Ramos (cell line): ENCODE data around the gene ABCD1.
"Not testable (repeated sequence)": the region's sequence is repeated elsewhere in the genome, so short reads cannot be mapped to it uniquely, and the experiment has no call there.

Experiments used
- in situ Hi-C: fragments of 300-500 bp; cut with MboI; formaldehyde crosslinking; loops from one replicate; pipeline ENCODE4 v1.14.3; 2022; ENCODE audit warnings: low sequenced_read_pairs; ENCODE audit not compliant: unreplicated experiment

ABCD1 gene

DNA sequence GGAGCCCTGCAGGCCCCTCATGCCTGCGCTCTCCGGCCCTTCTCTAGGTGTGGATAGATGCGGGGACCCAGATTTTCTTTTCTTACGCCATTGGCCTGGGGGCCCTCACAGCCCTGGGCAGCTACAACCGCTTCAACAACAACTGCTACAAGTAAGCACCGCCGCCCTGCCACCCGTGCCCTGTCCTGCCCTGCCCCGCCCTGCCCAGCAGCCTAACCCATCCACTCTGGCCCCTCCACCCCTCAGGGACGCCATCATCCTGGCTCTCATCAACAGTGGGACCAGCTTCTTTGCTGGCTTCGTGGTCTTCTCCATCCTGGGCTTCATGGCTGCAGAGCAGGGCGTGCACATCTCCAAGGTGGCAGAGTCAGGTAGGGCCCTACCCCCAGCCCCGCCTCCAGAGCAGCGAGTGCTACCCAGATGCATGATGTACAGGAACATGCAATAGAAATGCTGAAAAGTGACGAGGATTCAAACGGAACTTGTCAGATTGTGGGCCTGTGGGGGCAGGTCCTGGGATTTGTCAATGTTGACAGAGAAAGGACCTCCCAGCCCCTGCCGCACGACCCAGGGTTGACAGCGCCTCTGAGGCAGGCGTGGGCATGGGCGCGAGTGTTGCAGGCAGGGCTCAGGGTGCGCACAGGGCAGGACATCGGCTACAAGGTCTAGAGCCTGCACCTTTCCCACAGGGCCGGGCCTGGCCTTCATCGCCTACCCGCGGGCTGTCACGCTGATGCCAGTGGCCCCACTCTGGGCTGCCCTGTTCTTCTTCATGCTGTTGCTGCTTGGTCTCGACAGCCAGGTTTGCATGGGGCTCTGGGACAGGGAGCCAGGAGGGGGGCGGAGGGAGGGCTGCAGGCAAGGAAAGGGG lies 31.2 kb upstream of the ABCD1 start:
- in situ Hi-C loops = no loop called here

DNA sequence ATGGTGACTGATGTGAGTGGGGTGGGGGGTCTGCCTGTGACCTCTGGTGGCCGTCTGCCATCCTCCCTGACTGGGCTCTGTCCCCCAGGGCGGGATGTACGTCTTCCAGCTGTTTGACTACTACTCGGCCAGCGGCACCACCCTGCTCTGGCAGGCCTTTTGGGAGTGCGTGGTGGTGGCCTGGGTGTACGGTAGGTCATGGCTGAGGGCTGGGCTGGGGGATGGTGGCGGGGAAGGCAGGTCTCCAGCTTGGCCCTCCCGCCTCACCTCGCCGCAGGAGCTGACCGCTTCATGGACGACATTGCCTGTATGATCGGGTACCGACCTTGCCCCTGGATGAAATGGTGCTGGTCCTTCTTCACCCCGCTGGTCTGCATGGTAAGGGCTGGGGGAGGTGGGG lies 30.4 kb upstream of the ABCD1 start:
- in situ Hi-C loops = not testable (repeated sequence)

DNA sequence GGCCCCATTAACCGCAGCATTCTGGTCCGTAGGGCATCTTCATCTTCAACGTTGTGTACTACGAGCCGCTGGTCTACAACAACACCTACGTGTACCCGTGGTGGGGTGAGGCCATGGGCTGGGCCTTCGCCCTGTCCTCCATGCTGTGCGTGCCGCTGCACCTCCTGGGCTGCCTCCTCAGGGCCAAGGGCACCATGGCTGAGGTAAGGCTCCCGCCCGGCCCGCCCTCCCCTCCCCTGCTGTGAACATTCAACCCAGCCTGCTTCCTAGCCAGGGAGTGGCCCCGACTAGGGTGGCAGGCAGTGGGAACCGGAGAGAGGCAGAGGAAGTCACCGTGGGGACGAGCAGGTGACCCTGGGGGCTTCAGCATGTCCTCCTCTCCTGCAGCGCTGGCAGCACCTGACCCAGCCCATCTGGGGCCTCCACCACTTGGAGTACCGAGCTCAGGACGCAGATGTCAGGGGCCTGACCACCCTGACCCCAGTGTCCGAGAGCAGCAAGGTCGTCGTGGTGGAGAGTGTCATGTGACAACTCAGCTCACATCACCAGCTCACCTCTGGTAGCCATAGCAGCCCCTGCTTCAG lies 29.9 kb upstream of the ABCD1 start:
- in situ Hi-C loops = no loop called here

DNA sequence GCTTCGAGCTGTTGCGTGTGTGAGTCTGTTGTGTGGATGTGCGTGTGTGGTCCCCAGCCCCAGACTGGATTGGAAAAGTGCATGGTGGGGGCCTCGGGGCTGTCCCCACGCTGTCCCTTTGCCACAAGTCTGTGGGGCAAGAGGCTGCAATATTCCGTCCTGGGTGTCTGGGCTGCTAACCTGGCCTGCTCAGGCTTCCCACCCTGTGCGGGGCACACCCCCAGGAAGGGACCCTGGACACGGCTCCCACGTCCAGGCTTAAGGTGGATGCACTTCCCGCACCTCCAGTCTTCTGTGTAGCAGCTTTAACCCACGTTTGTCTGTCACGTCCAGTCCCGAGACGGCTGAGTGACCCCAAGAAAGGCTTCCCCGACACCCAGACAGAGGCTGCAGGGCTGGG lies 28.6 kb upstream of the ABCD1 start:
- in situ Hi-C loops = no loop called here

DNA sequence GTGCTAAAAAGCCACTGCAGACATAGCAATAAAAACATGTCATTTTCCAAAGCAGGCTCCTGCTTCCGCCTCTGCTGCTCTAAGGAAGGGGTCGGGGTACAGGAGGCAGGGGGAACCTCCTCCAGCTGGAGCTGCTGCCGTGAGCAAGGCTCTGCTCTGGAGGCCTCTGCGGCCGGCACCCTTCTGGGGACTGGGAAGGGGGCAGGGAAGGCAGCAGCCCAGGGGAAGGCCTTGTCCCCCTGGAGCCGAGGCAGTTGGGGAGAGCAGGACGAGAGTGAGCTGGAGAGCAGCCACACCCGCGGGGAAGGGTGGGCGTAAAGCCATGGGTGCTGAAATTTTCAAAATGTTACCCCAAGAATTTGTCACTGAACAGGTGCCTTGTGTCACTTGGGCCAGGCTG lies 28.1 kb upstream of the ABCD1 start:
- in situ Hi-C loops = not testable (repeated sequence)

DNA sequence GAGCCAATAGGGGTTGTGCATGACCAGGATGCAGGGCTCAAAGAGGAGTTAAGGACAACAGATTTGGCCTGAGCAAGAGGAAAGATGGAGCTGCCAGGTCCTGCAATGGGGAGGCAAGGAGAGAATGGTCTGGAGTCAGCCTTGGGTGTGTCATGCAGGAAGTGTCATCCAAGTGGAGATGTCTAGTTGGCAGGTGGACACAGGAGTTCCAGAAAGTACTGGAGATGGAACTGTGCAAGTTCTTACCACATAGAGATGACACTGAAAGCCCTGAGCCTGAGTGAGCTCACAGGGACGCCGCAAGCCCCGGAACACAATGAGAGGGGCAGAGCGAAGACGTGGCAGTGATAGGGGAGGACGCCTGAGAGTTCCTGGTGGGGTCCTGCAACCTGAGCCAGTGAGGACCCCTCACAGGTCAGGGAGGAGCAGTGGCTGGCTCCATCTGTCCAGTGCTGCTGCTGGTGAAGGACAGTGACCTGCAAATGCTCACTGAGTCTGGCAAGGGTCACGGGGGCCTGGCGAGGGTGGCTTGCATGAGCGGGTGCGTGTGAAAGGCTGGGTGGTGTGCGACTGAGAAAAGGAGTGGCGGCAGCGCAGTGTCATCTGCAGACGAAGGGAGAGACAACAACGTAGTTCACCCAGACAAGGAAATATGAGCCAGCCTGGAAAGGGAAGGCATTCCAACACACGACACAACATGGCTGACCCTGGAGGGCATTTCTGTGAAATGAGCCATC lies 27.5 kb upstream of the ABCD1 start:
- in situ Hi-C loops = not testable (repeated sequence)

DNA sequence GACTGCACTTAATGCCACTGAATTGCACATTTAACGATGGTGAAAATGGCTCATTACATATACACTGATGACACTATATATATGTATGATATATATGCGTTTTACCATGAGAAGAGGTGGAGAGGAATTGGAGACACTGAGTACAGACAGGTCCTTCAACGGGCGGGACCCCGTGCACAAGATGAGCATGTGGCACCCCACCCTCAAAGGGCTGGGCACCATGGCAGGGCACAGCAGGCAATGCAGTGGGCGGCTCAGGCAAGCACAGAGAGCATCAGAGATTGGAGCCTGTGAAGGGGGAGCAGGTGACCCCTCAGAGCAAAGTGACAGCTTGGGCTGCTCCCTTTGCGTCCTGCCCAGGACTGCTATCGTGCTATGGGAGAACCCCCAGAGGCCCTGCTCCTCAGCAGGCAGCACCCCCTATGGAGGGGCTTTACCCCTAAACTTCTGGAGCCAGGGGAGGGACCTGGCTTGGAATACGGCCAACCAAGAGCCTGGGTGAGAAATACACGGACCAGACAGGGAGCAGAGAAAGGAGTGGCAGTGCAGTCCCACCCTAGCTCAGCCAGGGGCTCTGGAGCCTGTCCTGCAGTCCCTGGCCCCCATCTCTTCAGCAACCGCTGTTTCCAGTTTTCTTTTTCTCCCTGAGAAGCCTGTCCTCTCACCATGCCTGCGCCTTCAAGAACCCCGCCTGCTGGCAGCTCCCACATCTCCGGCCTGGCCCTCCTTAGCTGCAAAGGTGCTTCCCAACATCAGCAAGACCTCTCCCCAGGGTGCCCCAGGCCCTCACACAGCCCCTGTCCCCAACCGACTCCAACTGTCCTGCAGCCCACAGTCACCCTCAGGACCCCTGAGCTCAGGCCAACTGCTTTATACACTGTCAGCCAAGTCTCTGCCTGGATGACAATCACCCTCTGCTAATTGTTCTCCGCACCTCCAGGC lies 26.5 kb upstream of the ABCD1 start:
- in situ Hi-C loops = no loop called here

DNA sequence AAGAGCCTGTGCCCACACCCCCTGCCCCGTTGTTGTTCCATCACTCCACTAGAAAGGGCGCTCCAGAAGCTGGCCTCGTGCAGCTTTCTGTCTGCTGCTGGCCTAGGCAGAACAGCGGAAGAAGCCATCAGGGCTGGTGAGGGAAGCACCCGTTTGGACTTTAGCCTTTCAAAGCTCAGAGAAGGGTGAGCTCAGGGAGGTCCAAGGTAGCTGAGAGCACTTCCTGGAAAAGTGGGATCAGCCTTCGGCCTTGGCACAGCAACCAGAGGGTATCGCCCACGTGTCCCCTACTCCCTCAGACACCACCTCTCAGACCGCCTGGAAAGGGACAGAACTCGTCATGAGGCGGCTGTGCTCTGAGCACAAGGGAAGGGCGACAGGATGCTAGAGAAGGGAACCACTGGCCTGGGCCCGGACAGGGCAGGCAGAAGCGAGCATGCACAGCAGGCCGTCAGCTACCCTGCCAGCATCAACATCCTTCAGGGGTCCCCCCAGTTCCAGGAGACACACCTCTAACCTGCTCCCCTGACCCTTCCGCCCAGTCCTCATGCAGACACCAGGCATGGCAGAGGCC lies 25.4 kb upstream of the ABCD1 start:
- in situ Hi-C loops = not testable (repeated sequence)

DNA sequence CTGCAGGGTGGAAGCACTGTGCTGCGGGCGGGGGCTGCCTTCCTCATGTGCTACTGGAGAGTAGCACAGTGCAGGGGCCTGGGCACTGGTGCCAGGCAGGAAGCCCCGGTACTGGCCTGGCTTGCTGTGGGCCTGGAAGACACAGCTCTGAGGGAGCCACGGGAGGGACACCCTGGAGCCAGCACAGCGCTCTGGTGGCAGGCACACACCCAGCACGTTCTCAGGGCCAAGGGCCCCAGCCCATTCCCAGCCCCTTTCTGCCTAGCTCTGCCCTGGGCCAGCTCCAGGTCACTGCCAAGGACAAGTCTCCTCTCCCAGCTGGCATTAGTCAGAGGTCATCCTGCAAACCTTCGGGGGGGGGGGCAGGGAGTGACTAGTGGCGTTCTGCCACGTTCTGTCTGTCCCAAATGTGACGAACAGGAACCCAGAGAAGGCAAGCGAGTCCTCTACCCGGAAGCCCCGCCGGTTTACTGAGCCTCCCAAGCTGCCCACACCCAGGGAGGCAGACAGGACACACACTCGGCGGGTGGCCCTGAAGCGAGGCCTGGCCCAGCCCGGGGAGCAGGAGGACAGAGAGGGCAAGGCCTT lies 24.8 kb upstream of the ABCD1 start:
- in situ Hi-C loops = not testable (repeated sequence)

DNA sequence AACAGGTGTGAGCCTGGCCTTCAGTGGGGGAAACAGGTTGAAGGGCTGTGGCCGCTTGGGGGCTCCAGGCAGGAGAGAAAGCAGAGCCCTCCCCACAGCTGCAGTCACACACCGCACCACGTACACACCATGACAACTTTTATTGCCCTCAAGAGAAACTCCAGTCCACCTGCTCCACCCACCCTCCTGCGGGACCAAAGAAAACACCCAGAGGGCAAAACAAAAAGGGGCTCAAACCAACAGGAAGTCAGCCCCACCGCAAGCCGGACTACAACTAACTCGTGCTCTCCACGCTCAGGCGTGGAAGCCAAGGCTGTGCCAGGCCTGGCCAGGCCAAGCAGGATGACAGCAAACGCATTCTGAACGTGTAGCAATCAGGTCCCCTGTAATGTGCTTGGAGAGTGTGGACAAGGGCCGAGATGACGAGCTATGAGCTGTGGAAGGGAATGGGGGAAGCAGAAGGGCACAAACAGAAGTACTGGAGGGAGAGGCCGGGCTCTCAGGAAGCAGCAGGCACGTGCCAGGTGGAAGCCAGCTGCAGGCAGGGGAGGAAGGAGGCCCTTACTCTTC lies 24.2 kb upstream of the ABCD1 start:
- in situ Hi-C loops = no loop called here

DNA sequence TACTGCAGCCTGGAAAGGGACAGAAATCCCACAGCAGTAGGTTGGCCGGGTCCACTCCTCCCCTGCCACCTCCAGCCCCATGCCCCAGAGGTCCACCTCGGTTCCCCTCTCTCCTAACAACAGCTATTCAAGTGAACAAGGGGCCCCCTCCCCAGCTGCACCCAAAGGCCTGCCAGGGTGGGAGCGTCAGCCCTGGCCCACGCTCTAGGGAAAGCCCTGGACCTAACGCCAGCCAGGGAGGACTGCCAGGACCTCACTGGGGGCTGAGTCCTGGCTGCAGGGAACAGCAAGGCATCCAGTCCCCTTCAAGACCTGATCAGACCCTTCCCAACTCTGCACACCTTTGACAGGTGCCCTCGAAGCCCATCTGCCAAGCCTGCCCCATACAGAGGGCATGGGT lies 23.7 kb upstream of the ABCD1 start:
- in situ Hi-C loops = no loop called here

DNA sequence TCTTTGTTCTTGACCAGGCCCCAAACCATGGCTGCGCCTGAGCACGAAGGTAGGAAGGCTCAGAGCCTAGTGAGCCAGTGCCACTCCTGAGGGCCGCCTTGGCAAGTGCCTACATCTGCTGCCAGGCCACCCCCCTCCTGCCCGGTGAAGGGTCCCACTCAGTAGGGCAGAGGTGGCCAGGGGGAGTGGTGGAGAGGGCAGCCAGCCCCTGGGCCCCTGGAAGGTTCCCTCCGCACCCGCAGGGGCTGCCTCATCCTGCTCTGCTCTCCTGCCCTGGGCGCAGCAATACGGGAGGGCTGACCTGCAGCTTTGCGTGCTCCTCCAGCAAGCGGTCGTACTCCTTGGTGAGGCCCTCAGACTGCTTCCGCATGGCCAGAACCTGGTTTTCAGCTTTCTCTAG lies 22.9 kb upstream of the ABCD1 start:
- in situ Hi-C loops = no loop called here

DNA sequence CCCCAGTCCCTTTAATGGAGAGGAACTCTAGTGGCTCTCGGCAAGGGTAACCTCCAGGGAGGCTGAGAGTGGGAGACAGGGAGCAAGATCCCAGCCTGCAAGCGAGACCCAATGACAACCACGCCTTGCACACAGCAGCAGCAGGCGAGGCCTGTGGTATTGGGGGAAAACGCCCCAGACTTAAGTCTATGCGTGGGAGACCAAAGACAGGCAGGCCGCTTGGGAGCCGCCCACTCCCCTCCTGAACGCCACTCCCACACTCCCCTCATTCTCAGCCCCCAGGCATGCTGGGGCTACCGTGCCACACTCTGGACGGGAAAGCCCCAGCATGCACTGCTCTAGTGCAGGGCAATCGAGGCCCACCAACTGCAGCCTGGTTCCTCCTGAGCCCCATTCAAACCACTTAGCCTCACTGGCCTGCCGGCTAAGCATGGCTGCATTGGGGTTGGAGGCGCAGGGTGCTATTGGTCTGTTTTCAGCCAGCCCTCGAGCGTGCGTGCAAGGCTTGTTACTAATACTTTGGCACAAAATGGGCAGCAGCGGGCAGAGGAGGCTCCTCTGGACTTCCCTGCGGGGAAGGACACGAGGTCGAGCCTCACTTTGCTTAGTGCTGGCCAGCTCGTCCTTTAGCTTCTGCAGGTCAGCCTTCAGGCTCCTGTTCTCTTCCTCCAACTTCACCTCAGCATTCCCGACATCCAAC lies 22.2 kb upstream of the ABCD1 start:
- in situ Hi-C loops = no loop called here

DNA sequence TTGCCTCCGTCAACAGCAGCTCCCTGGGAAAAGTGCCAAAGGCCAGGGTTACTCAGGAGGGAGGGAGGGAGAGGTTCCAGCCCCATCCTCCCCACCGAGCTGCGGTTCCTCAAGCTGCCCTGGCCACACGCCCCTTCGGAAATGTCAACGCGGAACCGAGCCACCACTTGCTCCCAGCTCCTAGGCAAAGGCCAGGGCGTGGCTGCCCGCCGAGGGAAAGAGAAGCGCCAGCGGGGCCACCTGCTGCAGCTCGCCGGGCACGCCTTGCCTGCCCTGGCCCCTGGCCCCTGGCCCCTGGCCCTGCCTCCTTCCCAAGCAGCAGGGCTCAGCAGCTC lies 21.7 kb upstream of the ABCD1 start:
- in situ Hi-C loops = no loop called here

DNA sequence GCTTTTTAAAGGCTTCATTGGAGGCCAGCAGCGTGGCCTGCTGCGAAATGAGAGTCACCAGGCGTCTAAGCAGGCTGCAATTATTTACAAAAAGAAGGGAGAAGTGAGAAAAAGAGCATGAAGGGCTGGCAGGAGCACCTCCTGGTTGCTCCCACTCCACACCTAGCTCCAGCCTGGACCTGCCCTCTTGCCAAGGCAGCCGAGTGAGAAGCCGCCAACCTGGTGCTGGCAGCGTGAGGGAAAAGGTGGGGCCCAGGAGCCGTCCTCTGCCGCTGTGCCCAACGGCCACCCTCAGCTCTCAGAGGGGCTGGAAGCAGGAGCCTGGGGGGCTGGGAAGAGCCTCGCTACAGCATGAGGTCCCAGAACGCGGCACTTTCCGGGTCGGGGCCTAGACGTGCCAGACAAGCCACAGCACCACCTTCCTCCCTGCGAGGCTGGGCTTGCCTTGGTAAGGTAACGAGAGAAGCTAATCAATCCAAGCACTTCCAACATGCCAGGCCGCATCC lies 20.6 kb upstream of the ABCD1 start:
- in situ Hi-C loops = no loop called here

DNA sequence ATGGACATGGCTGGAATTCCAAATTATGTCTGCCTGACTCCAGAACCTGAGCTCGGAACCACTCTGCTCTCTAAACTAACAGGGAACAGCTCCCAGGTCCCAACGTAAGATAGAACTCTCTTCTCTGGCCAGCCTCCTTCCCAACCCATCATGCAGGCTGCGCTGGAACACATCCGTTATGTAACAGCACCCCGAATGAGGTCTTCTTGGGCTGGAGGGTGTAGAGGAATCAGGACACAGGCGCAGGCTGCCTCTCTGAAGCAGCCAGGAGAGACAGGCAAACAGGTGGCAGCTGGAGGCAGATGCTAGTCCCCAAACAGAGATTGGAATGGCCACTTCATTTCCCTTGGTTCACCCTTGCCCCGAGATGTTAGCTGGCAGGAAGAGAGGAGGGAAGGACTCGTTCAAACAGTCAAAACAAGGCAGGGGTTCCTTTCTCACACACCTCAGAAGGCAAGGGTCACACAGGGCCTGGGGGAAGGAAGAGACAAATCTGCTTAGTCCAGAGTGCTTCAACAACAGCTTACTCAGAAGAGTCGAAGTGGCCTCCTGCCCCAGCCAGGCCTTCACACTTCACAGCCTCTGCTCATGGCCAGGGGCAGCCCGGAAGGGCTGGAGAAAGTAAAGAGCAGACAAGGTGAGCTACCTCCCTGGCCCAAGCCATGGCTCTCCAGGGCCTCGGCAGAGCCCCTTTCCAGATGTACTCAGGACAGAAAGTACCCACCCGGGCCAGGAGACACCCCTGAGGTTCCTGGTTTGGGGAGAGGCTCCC lies 19.8 kb upstream of the ABCD1 start:
- in situ Hi-C loops = not testable (repeated sequence)

DNA sequence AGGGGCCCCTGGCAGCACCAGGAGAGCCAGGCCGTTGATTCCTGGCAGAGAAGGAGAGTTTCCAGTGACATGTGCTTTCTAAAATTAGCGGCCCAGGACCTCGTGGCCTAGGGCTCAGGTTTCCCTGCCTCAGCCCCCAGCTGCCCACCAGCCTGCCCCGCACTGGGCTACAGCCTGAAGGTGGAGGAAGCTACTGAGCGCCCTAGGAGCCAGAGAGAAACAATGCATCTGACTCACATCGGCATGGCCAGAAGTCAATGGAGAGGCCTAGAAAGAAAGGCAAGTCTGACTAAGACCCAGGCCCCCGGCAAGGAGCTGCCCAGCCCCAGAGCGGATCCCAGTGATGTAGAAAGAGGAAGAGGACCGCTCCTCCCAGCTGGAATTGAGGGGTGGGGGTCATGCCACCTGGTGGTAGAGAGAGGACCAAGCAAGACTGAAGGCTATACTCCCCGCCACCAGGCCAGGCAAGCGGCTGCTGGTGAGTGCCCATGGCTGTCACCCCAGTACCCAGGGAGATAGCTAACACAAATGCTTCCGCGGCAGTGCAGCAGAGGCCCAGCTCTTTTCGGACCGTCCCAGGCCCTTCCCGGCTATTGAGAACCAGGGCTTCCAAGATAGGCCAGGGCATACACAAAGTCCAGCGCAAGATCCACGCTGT lies 19.1 kb upstream of the ABCD1 start:
- in situ Hi-C loops = not testable (repeated sequence)
